ENCODE measurements around the gene PLPPR3.

The PLPPR3 gene

DNA sequence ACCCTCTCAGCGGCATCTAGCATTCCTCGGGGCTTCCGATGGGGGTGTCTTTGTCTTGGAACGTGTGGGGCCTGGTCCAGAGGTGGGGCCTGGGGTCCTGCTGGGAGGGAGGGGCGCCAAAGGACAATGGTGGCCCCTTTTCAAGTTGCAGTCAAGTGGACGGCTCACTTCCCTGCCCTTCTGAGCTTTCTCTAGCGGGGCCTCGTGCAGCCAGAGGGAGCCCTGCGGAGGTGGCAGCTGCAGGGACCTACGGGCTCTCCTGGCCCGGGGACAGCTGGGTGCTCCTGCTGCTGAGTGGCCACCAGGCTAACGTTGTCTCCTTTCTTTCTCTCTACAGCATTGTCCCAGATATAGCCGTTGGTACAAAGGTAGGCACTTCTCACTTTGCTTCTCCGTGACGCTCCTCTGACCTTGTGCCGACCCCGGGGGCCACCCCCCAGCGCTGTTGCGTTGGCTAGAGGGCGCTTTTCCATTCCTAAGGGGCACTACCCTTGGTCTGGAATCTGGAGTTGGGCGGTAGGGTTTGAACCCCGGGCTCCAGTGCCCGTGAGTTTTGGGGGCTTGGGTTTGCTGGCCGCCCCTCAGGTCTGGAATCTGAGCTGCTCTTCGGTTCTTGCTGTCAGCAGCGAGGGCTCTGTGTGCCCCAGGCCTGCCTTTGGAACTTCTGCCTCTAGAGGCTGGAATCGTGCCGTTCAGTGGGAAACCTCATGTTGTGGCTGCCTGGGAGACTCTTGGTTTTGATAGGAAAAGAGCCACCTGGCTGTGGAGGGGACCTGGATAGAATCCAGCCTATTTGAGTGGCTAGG lies 22.5 kb downstream of the PLPPR3 start:
- Histone ChIP-seq H3K9ac (ENCODE audit: low read length) (peak overlapping the region; percentile 92), H3K9me3 (ENCODE audit: control insufficient read depth, insufficient read depth, low read depth, low read length) (no peaks in the 10 kb centered on the region), H3K27ac (ENCODE audit: low read depth, low read length) (peak overlapping the region; percentile 92), H3K4me3 (ENCODE audit: low read depth, low read length) (peak overlapping the region; percentile 92), H3K36me3 (ENCODE audit: control insufficient read depth, insufficient read depth, low read length) (peaks cover 60% of the 10 kb centered on the region), H3K4me1 (ENCODE audit: control insufficient read depth, insufficient read depth, low read length) (peaks cover 31% of the 10 kb centered on the region), H3K27me3 (ENCODE audit: control insufficient read depth, insufficient read depth, low read length) (no peaks in the 10 kb centered on the region)

DNA sequence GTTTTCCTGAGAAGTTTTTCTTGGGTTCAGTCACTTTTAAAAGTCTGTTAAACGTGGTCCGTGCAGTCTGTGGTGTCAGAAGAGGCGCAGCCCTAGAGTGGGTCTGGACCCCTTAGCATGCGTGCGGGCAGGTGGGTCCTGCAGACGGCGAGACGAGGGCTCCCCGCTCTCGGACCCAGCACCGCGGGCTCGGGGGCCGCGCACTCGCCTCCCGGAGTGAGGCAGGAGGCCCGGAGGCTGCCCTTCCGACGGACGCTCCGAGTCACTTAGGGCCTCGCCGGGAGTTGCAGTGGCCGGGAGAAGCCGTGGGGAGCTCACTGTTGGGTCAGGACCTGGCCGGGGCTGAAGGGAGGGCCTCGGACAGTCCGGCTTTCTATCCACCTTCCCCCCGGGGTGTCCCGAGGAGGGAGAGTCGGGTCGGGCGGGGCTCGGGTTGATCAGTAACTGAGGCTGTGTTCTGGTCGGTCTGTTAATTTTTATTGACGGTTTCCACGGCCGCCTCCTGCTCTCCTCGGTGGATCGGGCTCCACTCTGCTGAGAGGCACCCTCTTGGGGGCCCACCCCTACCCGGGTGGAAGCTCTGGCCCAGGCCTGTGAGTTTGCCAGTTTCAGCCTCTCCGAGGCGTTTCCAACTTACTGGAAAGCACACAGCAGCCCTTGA lies 23.2 kb downstream of the PLPPR3 start:
- Histone ChIP-seq H3K9me3 (ENCODE audit: control insufficient read depth, insufficient read depth, low read depth, low read length) (no peaks in the 10 kb centered on the region), H3K36me3 (ENCODE audit: control insufficient read depth, insufficient read depth, low read length) (peaks cover 53% of the 10 kb centered on the region), H3K4me1 (ENCODE audit: control insufficient read depth, insufficient read depth, low read length) (peaks cover 31% of the 10 kb centered on the region), H3K27ac (ENCODE audit: low read depth, low read length) (peak overlapping the region; percentile 92), H3K4me3 (ENCODE audit: low read depth, low read length) (peak overlapping the region; percentile 92), H3K27me3 (ENCODE audit: control insufficient read depth, insufficient read depth, low read length) (no peaks in the 10 kb centered on the region), H3K9ac (ENCODE audit: low read length) (peak overlapping the region; percentile 92)

GRCh38 chr19:797528-798414 lies 24.0 kb downstream of the PLPPR3 start:
- peaks cover 31% of the 10 kb centered on the region for H3K4me1 ChIP-seq (ENCODE audit: control insufficient read depth, insufficient read depth, low read length)
- H3K27ac ChIP-seq (ENCODE audit: low read depth, low read length): peak overlapping the region; percentile 92
- H3K9me3 ChIP-seq (ENCODE audit: control insufficient read depth, insufficient read depth, low read depth, low read length): no peaks in the 10 kb centered on the region
- H3K36me3 ChIP-seq (ENCODE audit: control insufficient read depth, insufficient read depth, low read length): peaks cover 45% of the 10 kb centered on the region
- H3K27me3 ChIP-seq (ENCODE audit: control insufficient read depth, insufficient read depth, low read length): no peaks in the 10 kb centered on the region
- peak overlapping the region; percentile 92 for H3K4me3 ChIP-seq (ENCODE audit: low read depth, low read length)
- peak overlapping the region; percentile 92 for H3K9ac ChIP-seq (ENCODE audit: low read length)

GRCh38 chr19:796692-797527 lies 24.8 kb downstream of the PLPPR3 start, which contains the start of gene PTBP1:
Gene PTBP1, plus strand, starts transcription at chr19:797452. Its CDS starts 46 bp downstream, at chr19:797498.
- Histone ChIP-seq H3K9ac (ENCODE audit: low read length) (peak within 1 kb of the TSS; percentile 92), H3K27ac (ENCODE audit: low read depth, low read length) (peak within 1 kb of the TSS; percentile 92), H3K9me3 (ENCODE audit: control insufficient read depth, insufficient read depth, low read depth, low read length) (no peaks in the 10 kb centered on the region)

GRCh38 chr19:795691-796581 lies 25.8 kb downstream of the PLPPR3 start:
- Histone ChIP-seq H3K9me3 (ENCODE audit: control insufficient read depth, insufficient read depth, low read depth, low read length) (no peaks in the 10 kb centered on the region), H3K4me1 (ENCODE audit: control insufficient read depth, insufficient read depth, low read length) (peaks cover 33% of the 10 kb centered on the region), H3K36me3 (ENCODE audit: control insufficient read depth, insufficient read depth, low read length) (peaks cover 27% of the 10 kb centered on the region), H3K27me3 (ENCODE audit: control insufficient read depth, insufficient read depth, low read length) (no peaks in the 10 kb centered on the region), H3K9ac (ENCODE audit: low read length) (no peak overlapping the region), H3K27ac (ENCODE audit: low read depth, low read length) (no peak overlapping the region), H3K4me3 (ENCODE audit: low read depth, low read length) (peak overlapping the region; percentile 55; the same call in 1 of the 2 replicates)

More at GRCh38 chr19:796692-797527, 24.8 kb downstream of the PLPPR3 start, which contains the start of gene PTBP1:
- H3K4me1 ChIP-seq (ENCODE audit: control insufficient read depth, insufficient read depth, low read length): peaks cover 36% of the 10 kb centered on the region
- peaks cover 36% of the 10 kb centered on the region for H3K36me3 ChIP-seq (ENCODE audit: control insufficient read depth, insufficient read depth, low read length)
- H3K4me3 ChIP-seq (ENCODE audit: low read depth, low read length): peak within 1 kb of the TSS; percentile 92
- H3K27me3 ChIP-seq (ENCODE audit: control insufficient read depth, insufficient read depth, low read length): no peaks in the 10 kb centered on the region

DNA sequence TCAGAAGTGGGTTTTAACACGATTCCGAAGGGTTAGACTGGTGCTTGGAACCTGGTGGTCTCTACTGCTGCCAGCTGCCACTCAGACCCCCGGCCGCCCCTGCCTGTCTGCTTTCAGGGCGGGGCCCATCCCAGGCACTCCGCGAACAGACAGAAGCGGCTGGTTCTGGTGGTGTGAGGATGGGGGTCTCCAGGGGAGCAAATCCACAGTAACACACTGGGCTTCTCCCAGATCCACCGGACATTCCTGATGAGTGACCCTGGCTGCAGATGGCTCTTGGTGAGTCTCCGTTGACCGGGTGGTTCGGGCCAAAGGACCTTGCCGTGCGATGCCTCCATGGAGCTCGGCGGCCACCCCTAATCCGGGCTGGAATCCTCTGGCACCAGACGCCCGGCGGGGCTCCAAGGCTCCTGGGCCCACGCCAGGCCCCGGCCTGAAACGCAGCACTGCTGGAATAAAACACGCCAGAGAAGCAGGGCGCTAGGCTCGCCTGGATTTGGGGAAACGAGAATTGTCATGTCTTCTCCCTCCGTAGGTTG lies 26.6 kb downstream of the PLPPR3 start:
- no peak overlapping the region for H3K4me3 ChIP-seq (ENCODE audit: low read depth, low read length)
- peaks cover 19% of the 10 kb centered on the region for H3K36me3 ChIP-seq (ENCODE audit: control insufficient read depth, insufficient read depth, low read length)
- no peak overlapping the region for H3K27ac ChIP-seq (ENCODE audit: low read depth, low read length)
- H3K9me3 ChIP-seq (ENCODE audit: control insufficient read depth, insufficient read depth, low read depth, low read length): no peaks in the 10 kb centered on the region
- no peak overlapping the region for H3K9ac ChIP-seq (ENCODE audit: low read length)
- H3K4me1 ChIP-seq (ENCODE audit: control insufficient read depth, insufficient read depth, low read length): peaks cover 27% of the 10 kb centered on the region
- no peaks in the 10 kb centered on the region for H3K27me3 ChIP-seq (ENCODE audit: control insufficient read depth, insufficient read depth, low read length)

GRCh38 chr19:793806-794205 lies 27.9 kb downstream of the PLPPR3 start:
- Histone ChIP-seq H3K4me3 (ENCODE audit: low read depth, low read length) (no peak overlapping the region), H3K36me3 (ENCODE audit: control insufficient read depth, insufficient read depth, low read length) (peaks cover 7% of the 10 kb centered on the region), H3K27ac (ENCODE audit: low read depth, low read length) (no peak overlapping the region), H3K9ac (ENCODE audit: low read length) (no peak overlapping the region), H3K4me1 (ENCODE audit: control insufficient read depth, insufficient read depth, low read length) (peaks cover 28% of the 10 kb centered on the region), H3K9me3 (ENCODE audit: control insufficient read depth, insufficient read depth, low read depth, low read length) (no peaks in the 10 kb centered on the region), H3K27me3 (ENCODE audit: control insufficient read depth, insufficient read depth, low read length) (no peaks in the 10 kb centered on the region)

- no peak overlapping the region for H3K4me3 ChIP-seq (ENCODE audit: low read depth, low read length)
Measured at GRCh38 chr19:792306-792885, 29.4 kb downstream of the PLPPR3 start.

DNA sequence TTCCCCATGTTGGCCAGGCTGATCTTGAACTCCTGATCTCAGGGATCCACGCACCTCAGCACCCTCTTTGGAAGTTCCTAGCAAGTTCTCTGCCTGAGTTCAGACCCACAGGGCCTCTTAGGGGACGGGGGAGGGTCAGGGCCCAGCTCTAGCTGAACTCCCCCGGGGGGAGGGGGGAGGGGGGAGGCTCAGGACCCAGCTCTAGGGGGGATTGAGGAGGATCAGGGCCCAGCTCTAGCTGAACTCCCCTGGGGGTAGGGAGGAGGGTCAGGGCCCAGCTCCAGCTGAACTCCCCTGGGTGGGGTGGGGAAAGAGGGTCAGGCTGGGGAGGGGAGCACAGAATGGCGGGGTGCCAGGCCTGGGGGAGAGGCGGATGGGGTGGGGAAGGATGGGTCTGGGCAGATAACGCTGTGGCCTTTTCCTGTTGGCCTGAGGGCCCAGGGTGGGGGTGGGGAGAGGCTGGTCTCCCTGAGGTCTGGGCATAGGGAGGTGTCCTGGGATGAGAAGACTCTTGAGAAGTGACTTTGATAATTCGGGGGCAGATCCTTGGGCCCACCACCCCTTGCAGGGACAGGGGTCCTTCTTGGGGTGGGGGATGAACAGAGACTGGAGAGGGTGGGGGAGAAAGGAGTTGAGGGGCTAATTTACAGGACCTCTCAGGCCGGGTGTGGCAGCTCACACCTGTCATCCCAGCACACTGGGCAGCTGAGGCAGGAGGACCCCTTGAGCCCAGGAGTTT lies 30.0 kb downstream of the PLPPR3 start:
- H3K27ac ChIP-seq (ENCODE audit: low read depth, low read length): no peak overlapping the region; the same call in 1 of the 2 replicates
- H3K27me3 ChIP-seq (ENCODE audit: control insufficient read depth, insufficient read depth, low read length): no peaks in the 10 kb centered on the region
- no peak overlapping the region for H3K4me3 ChIP-seq (ENCODE audit: low read depth, low read length)
- H3K9me3 ChIP-seq (ENCODE audit: control insufficient read depth, insufficient read depth, low read depth, low read length): no peaks in the 10 kb centered on the region
- H3K9ac ChIP-seq (ENCODE audit: low read length): peak overlapping the region; percentile 39
- H3K36me3 ChIP-seq (ENCODE audit: control insufficient read depth, insufficient read depth, low read length): no peaks in the 10 kb centered on the region
- peaks cover 37% of the 10 kb centered on the region for H3K4me1 ChIP-seq (ENCODE audit: control insufficient read depth, insufficient read depth, low read length)

More at GRCh38 chr19:792306-792885, 29.4 kb downstream of the PLPPR3 start:
- H3K27ac ChIP-seq (ENCODE audit: low read depth, low read length): no peak overlapping the region
- no peaks in the 10 kb centered on the region for H3K36me3 ChIP-seq (ENCODE audit: control insufficient read depth, insufficient read depth, low read length)
- no peaks in the 10 kb centered on the region for H3K27me3 ChIP-seq (ENCODE audit: control insufficient read depth, insufficient read depth, low read length)
- no peak overlapping the region for H3K9ac ChIP-seq (ENCODE audit: low read length)
- no peaks in the 10 kb centered on the region for H3K9me3 ChIP-seq (ENCODE audit: control insufficient read depth, insufficient read depth, low read depth, low read length)
- H3K4me1 ChIP-seq (ENCODE audit: control insufficient read depth, insufficient read depth, low read length): peaks cover 36% of the 10 kb centered on the region
